Right renal pelvis (tissue), 4 donors: ENCODE measurements around the gene TBX2. TPM values are rescaled to one million over a fixed set of nuclear protein-coding genes. Genes with fewer than 3 reads are reported as not detected.

Experiments used
- DNase-seq, 4 donors: peaks; one replicate each; pipeline ENCODE4 v3.0.0-alpha.2; 2013; ENCODE audit warnings: low read depth in 4 of 4, low spot score in 3 of 4, missing footprints in 1 of 4
- polyA plus RNA-seq, 4 donors: library from polyadenylated mRNA; unstranded; fragments of 120-200 nt; gene quantifications; one replicate each; pipeline ENCODE4 v1.2.1, GENCODE V29; 2013; ENCODE audit not compliant: insufficient read length in 4 of 4

TBX2 gene
- polyA plus RNA-seq, 4 donors, result 61.1 to 97.6 (median 72.4) TPM

- DNase-seq, result no peak
These were observed 11.9 kb downstream of the TBX2 start for GRCh38 chr17:61411261-61412142.

- DNase-seq, result no peak
These were observed 12.7 kb downstream of the TBX2 start for GRCh38 chr17:61412143-61412859.

- no peak for DNase-seq
These were observed 13.4 kb downstream of the TBX2 start for GRCh38 chr17:61412860-61413660.

- DNase-seq, result no peak
These were observed 14.1 kb downstream of the TBX2 start for GRCh38 chr17:61413661-61414126.

- DNase-seq, result no peak
These were observed 14.7 kb downstream of the TBX2 start for GRCh38 chr17:61414141-61414935.

GRCh38 chr17:61414936-61415251 is 15.3 kb downstream of the TBX2 start:
- no peak for DNase-seq

GRCh38 chr17:61415374-61416210 is 15.9 kb downstream of the TBX2 start:
- no peak for DNase-seq

- no peak for DNase-seq
These were observed 16.5 kb downstream of the TBX2 start for GRCh38 chr17:61416211-61416539.

GRCh38 chr17:61416540-61417363 is 17.1 kb downstream of the TBX2 start:
- DNase-seq, result peak in 3 of 4 donors; percentile 79 to 81 (median 79)

GRCh38 chr17:61418449-61418848 is 18.8 kb downstream of the TBX2 start:
- no peak for DNase-seq

GRCh38 chr17:61419496-61420046 is 19.9 kb downstream of the TBX2 start:
- no peak for DNase-seq

GRCh38 chr17:61420052-61420451 is 20.4 kb downstream of the TBX2 start:
- no peak for DNase-seq

GRCh38 chr17:61420745-61421398 is 21.2 kb downstream of the TBX2 start:
- DNase-seq, result no peak

GRCh38 chr17:61421460-61421859 is 21.8 kb downstream of the TBX2 start:
- no peak for DNase-seq

- DNase-seq, result no peak
These were observed 22.6 kb downstream of the TBX2 start for GRCh38 chr17:61422116-61422799.

- DNase-seq, result no peak
These were observed 23.2 kb downstream of the TBX2 start for GRCh38 chr17:61422869-61423268.

- DNase-seq, result no peak
These were observed 24.5 kb downstream of the TBX2 start for GRCh38 chr17:61423967-61424649.
